HepG2 (cell line): ENCODE data around the gene SPTY2D1. TPM values are rescaled to one million over a fixed set of nuclear protein-coding genes. Genes with fewer than 3 reads are reported as not detected.
A peak's percentile ranks its signal among the peaks of the same experiment; 100 is the strongest.

Source experiments
- AGO1 ChIP-seq: fragments of 200-400 bp; formaldehyde crosslinking; IDR thresholded peaks from 2 replicates; pipeline ENCODE4 v1.6.1; 2017; ENCODE audit warnings: mild to moderate bottlenecking, low read depth, low read length, moderate library complexity; ENCODE audit not compliant: poor library complexity, severe bottlenecking
- DR1 ChIP-seq: sonication (generic); formaldehyde crosslinking; IDR thresholded peaks from 2 replicates; pipeline ENCODE4 v1.8.0; 2021; ENCODE audit warnings: mild to moderate bottlenecking, missing genetic modification reagents, inconsistent platforms
- GLMP ChIP-seq: sonication (generic); formaldehyde crosslinking; IDR thresholded peaks from 2 replicates; pipeline ENCODE4 v1.9.0; 2021; ENCODE audit warnings: missing genetic modification reagents, mild to moderate bottlenecking, borderline replicate concordance
- ISL2 ChIP-seq: sonication (generic); formaldehyde crosslinking; IDR thresholded peaks from 2 replicates; pipeline ENCODE4 v1.5.0; 2020; ENCODE audit warnings: missing genetic modification reagents
- MAX ChIP-seq: IDR thresholded peaks from 2 replicates; pipeline ENCODE4 v1.6.1; 2012; ENCODE audit warnings: inconsistent platforms
- MNT ChIP-seq: fragments of 450-650 bp; IDR thresholded peaks from 2 replicates; pipeline ENCODE4 v1.6.1; 2016
- NCOA1 ChIP-seq: sonication (generic); formaldehyde crosslinking; IDR thresholded peaks from 2 replicates; pipeline ENCODE4 v1.9.0; 2021; ENCODE audit warnings: missing genetic modification reagents
- NKX3-1 ChIP-seq: sonication (generic); formaldehyde crosslinking; IDR thresholded peaks from 2 replicates; pipeline ENCODE4 v1.5.0; 2020; ENCODE audit warnings: missing genetic modification reagents
- RFXANK ChIP-seq: IDR thresholded peaks from 2 replicates; pipeline ENCODE4 v1.6.1; 2016
- TERF1 ChIP-seq: sonication (generic); formaldehyde crosslinking; IDR thresholded peaks from 2 replicates; pipeline ENCODE4 v1.8.0; 2022; ENCODE audit warnings: mild to moderate bottlenecking, missing genetic modification reagents, moderate library complexity
- TFDP2 ChIP-seq: sonication (generic); formaldehyde crosslinking; IDR thresholded peaks from 2 replicates; pipeline ENCODE4 v1.4.0; 2020; ENCODE audit warnings: missing genetic modification reagents
- XBP1 ChIP-seq: sonication (generic); formaldehyde crosslinking; IDR thresholded peaks from 2 replicates; pipeline ENCODE4 v1.5.0; 2020; ENCODE audit warnings: missing genetic modification reagents
- XRCC5 ChIP-seq: fragments of 200-400 bp; formaldehyde crosslinking; optimal IDR thresholded peaks from 2 replicates; pipeline ENCODE3; 2017; ENCODE audit warnings: mild to moderate bottlenecking, low read length
- ZNF337 ChIP-seq: sonication (generic); formaldehyde crosslinking; IDR thresholded peaks from 2 replicates; pipeline ENCODE4 v1.5.1; 2020; ENCODE audit warnings: missing genetic modification reagents, low read depth, mild to moderate bottlenecking, borderline replicate concordance
- ZNF432 ChIP-seq: sonication (generic); formaldehyde crosslinking; IDR thresholded peaks from 2 replicates; pipeline ENCODE4 v1.5.0; 2020; ENCODE audit warnings: missing genetic modification reagents, mild to moderate bottlenecking, borderline replicate concordance
- ZNF597 ChIP-seq: sonication (generic); formaldehyde crosslinking; IDR thresholded peaks from 2 replicates; pipeline ENCODE4 v1.5.0; 2020; ENCODE audit warnings: missing genetic modification reagents
- ZNF605 ChIP-seq: sonication (generic); formaldehyde crosslinking; IDR thresholded peaks from 2 replicates; pipeline ENCODE4 v1.8.0; 2022; ENCODE audit warnings: mild to moderate bottlenecking, missing genetic modification reagents
- ZNF629 ChIP-seq: sonication (generic); formaldehyde crosslinking; conservative IDR thresholded peaks from 2 replicates; pipeline ENCODE4 v1.5.0; 2020; ENCODE audit warnings: missing genetic modification reagents
- ZXDC ChIP-seq: sonication (generic); formaldehyde crosslinking; IDR thresholded peaks from 2 replicates; pipeline ENCODE4 v1.5.0; 2020; ENCODE audit warnings: mild to moderate bottlenecking, missing genetic modification reagents
- polyA plus RNA-seq, 8 experiments: library from polyadenylated mRNA; depleted of rRNA in 3 of 8; stranded (reverse) in 7 of 8; unstranded in 1 of 8; fragments of >200 nt; fragmentation: Illumina TruSeq in 4 of 8; extraction: Trizol in 4 of 8; gene quantifications; 2 replicates each; pipeline versions ENCODE4 v1.2.1 to v1.2.3, GENCODE V29; 2011 to 2016; ENCODE audit warnings: low read depth in 4 of 8, missing spikeins in 1 of 8, mixed read lengths in 1 of 8; ENCODE audit not compliant: insufficient read depth in 1 of 8
- total RNA-seq, 5 experiments: library from RNA; depleted of rRNA; stranded (reverse); fragments of >200 nt; fragmentation: Illumina TruSeq; extraction: Trizol; gene quantifications; 2 replicates each; pipeline ENCODE4 v1.2.3, GENCODE V29; 2016; ENCODE audit warnings: low read depth in 1 of 5

The SPTY2D1 gene
- total and polyA plus RNA-seq, 2 of the 13 experiments (the other 11 are each of a cell fraction or from before 2014, with no cell fraction given): 6.9 to 14.8 TPM

- no peak for TF ChIP-seq RFXANK
- no peak for TF ChIP-seq ZNF432 (CRISPR knock-in tag)
- peak; percentile 35; the same call in 1 of the 2 replicates for TF ChIP-seq ZXDC (CRISPR knock-in tag)
- TF ChIP-seq NCOA1: no peak; the same call in 1 of the 2 replicates
- TF ChIP-seq ZNF605 (CRISPR knock-in tag): peak; percentile 83; the same call in 1 of the 2 replicates
- no peak for TF ChIP-seq ZNF597
- TF ChIP-seq TFDP2 (CRISPR knock-in tag): peak; percentile 46; the same call in 1 of the 2 replicates
- 0 out of 2 replicates have a peak, but pooled peaks have one; percentile 30 for TF ChIP-seq ZNF337 (CRISPR knock-in tag)
- peak; percentile 30; the same call in 1 of the 2 replicates for TF ChIP-seq MNT
- no peak for TF ChIP-seq GLMP (CRISPR knock-in tag)
- TF ChIP-seq MAX: peak; percentile 87
- TF ChIP-seq DR1 (CRISPR knock-in tag): peak; percentile 89
- TF ChIP-seq ZNF629 (CRISPR knock-in tag): 0 out of 2 replicates have a peak, but pooled peaks have one; percentile 8
- TF ChIP-seq XRCC5: no peak
- TF ChIP-seq ISL2 (CRISPR knock-in tag): peak; percentile 27; the same call in 1 of the 2 replicates
- TF ChIP-seq NKX3-1 (CRISPR knock-in tag): no peak
- TF ChIP-seq XBP1 (CRISPR knock-in tag): no peak
- no peak for TF ChIP-seq TERF1 (CRISPR knock-in tag)
- TF ChIP-seq AGO1: peak; percentile 47
Measured at GRCh38 chr11:18634140-18635032, at the start of gene SPTY2D1 (continued).
